Measurements from ENCODE around the gene GRIK3.

The GRIK3 gene

DNA sequence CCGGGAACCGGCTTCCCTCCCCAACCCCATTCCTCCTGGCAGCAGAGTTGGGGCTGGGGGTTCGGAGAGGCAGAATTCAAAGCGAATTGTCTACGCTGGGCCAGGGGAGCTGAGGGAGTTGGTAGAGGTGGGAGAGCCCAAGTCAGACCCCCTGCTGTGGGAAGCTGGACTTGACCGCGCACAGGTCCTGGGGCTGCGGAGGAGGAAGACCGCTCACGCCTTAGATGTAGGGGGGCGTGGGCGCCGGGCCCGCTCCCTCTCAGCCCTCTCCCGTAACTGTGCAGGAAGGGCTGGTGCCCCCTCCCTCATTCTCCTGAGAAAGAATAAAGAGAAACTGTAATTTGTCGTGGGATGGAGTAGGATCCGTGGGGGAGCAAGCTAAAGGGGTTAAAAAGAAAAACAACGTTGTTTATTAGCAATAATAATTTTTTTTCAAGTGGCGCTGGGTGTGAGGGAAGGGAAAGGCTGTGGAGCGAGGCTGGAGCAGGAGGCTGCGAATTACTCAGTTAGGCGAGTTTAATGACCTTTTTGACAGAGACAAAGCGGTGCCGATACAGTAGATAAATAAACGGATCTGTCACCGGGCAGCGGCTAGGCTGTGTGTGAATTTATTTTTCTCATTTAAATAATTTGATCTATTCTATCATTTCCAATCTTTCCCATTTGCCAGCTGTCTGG is 838 bp upstream of the GRIK3 start:
- peaks cover 69 to 76% of the 10 kb centered on the region in 2 donors for H3K27me3 ChIP-seq (ENCODE audit: control insufficient read depth in 1 of 2, insufficient read depth in 2 of 2, low read length in 2 of 2)

GRCh38 chr1:37033355-37034101 is 787 bp downstream of the GRIK3 start:
- no peaks in the 10 kb centered on the region for H3K9me3 ChIP-seq (ENCODE audit: control insufficient read depth in 2 of 2, low read length in 2 of 2)
- peaks cover 67 to 69% of the 10 kb centered on the region in 2 donors for H3K27me3 ChIP-seq (ENCODE audit: control insufficient read depth in 1 of 2, insufficient read depth in 2 of 2, low read length in 2 of 2)
- no peak overlapping the region for H3K9ac ChIP-seq (ENCODE audit: low read length in 2 of 2)
- no peak overlapping the region for H3K27ac ChIP-seq (ENCODE audit: low read length)
- no peak overlapping the region for H3K4me3 ChIP-seq (ENCODE audit: low read length in 2 of 2)
- H3K36me3 ChIP-seq (ENCODE audit: control insufficient read depth in 2 of 2, insufficient read depth in 2 of 2, low read length in 2 of 2) = no peaks in the 10 kb centered on the region
- peaks cover 7% of the 10 kb centered on the region for H3K4me1 ChIP-seq (ENCODE audit: control insufficient read depth, insufficient read depth, low read length)

More for the DNA sequence above, 838 bp upstream of the GRIK3 start:
- peaks cover 7% of the 10 kb centered on the region for H3K4me1 ChIP-seq (ENCODE audit: control insufficient read depth, insufficient read depth, low read length)
- H3K27ac ChIP-seq (ENCODE audit: low read length) = no peak overlapping the region
- no peaks in the 10 kb centered on the region for H3K36me3 ChIP-seq (ENCODE audit: control insufficient read depth in 2 of 2, insufficient read depth in 2 of 2, low read length in 2 of 2)
- no peaks in the 10 kb centered on the region for H3K9me3 ChIP-seq (ENCODE audit: control insufficient read depth in 2 of 2, low read length in 2 of 2)
- no peak overlapping the region for H3K9ac ChIP-seq (ENCODE audit: low read length in 2 of 2)
- H3K4me3 ChIP-seq (ENCODE audit: low read length in 2 of 2) = no peak overlapping the region

- no peak overlapping the region for H3K9ac ChIP-seq (ENCODE audit: low read length in 2 of 2)
- H3K27ac ChIP-seq (ENCODE audit: low read length) = no peak overlapping the region
- no peaks in the 10 kb centered on the region for H3K36me3 ChIP-seq (ENCODE audit: control insufficient read depth in 2 of 2, insufficient read depth in 2 of 2, low read length in 2 of 2)
- H3K4me1 ChIP-seq (ENCODE audit: control insufficient read depth, insufficient read depth, low read length) = peaks cover 7% of the 10 kb centered on the region
- peak overlapping the region in 1 of 2 donors; percentile 35 for H3K4me3 ChIP-seq (ENCODE audit: low read length in 2 of 2)
- no peaks in the 10 kb centered on the region for H3K9me3 ChIP-seq (ENCODE audit: control insufficient read depth in 2 of 2, low read length in 2 of 2)
- peaks cover 66 to 69% of the 10 kb centered on the region in 2 donors for H3K27me3 ChIP-seq (ENCODE audit: control insufficient read depth in 1 of 2, insufficient read depth in 2 of 2, low read length in 2 of 2)
Measured at GRCh38 chr1:37032660-37033354, 1.5 kb downstream of the GRIK3 start.

DNA sequence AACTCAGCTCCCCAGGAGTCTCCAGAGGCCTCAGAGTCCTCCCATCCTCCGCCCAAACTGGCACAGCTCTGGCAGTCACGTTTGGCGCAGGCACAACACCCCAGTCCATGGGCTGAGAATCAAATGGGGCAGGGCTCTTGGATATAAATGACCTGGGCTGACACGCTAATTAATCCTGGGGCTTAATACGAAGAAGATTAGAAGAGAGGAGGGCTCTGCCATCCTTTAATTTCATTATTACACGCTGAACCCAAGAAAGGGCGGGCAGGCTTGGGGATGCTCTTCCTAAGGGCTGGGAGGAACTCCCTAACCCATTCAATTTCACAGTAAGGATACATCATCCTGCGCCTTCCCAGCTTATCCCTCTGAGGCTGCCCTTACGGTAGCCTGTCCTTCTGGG is 2.4 kb downstream of the GRIK3 start:
- Histone ChIP-seq H3K9me3 (ENCODE audit: control insufficient read depth in 2 of 2, low read length in 2 of 2) (no peaks in the 10 kb centered on the region), H3K9ac (ENCODE audit: low read length in 2 of 2) (no peak overlapping the region), H3K4me3 (ENCODE audit: low read length in 2 of 2) (no peak overlapping the region), H3K27ac (ENCODE audit: low read length) (no peak overlapping the region), H3K27me3 (ENCODE audit: control insufficient read depth in 1 of 2, insufficient read depth in 2 of 2, low read length in 2 of 2) (peaks cover 61 to 65% of the 10 kb centered on the region in 2 donors), H3K36me3 (ENCODE audit: control insufficient read depth in 2 of 2, insufficient read depth in 2 of 2, low read length in 2 of 2) (no peaks in the 10 kb centered on the region), H3K4me1 (ENCODE audit: control insufficient read depth, insufficient read depth, low read length) (peaks cover 7% of the 10 kb centered on the region)

DNA sequence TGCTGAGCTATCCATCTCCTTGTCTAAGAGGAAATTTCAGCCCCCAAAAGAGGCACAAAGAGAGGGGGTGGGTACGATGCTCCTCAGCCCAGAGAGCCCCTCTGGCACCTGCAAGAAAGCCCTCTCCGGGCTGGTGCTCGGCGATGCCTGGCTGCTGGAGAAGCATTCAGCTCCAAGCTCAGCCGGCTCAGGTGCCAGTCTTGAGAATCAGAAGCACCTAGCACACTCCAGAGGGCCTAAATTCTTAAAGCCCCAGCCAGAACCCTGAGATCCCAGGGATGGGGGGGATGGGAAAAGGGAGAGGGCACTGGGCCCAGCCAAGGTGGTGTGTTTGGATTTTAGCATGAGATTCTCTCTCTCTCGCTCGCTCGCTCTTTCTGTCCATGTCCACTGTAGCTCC is 2.9 kb downstream of the GRIK3 start:
- H3K4me3 ChIP-seq (ENCODE audit: low read length in 2 of 2) = no peak overlapping the region
- H3K27me3 ChIP-seq (ENCODE audit: control insufficient read depth in 1 of 2, insufficient read depth in 2 of 2, low read length in 2 of 2) = peaks cover 57 to 61% of the 10 kb centered on the region in 2 donors
- H3K27ac ChIP-seq (ENCODE audit: low read length) = no peak overlapping the region
- H3K9me3 ChIP-seq (ENCODE audit: control insufficient read depth in 2 of 2, low read length in 2 of 2) = no peaks in the 10 kb centered on the region
- peaks cover 7% of the 10 kb centered on the region for H3K4me1 ChIP-seq (ENCODE audit: control insufficient read depth, insufficient read depth, low read length)
- H3K9ac ChIP-seq (ENCODE audit: low read length in 2 of 2) = no peak overlapping the region
- no peaks in the 10 kb centered on the region for H3K36me3 ChIP-seq (ENCODE audit: control insufficient read depth in 2 of 2, insufficient read depth in 2 of 2, low read length in 2 of 2)

- H3K9ac ChIP-seq (ENCODE audit: low read length in 2 of 2) = no peak overlapping the region
- H3K4me1 ChIP-seq (ENCODE audit: control insufficient read depth, insufficient read depth, low read length) = peaks cover 6% of the 10 kb centered on the region
- no peaks in the 10 kb centered on the region for H3K9me3 ChIP-seq (ENCODE audit: control insufficient read depth in 2 of 2, low read length in 2 of 2)
- H3K36me3 ChIP-seq (ENCODE audit: control insufficient read depth in 2 of 2, insufficient read depth in 2 of 2, low read length in 2 of 2) = no peaks in the 10 kb centered on the region
- no peak overlapping the region for H3K27ac ChIP-seq (ENCODE audit: low read length)
- peaks cover 43% of the 10 kb centered on the region in 2 donors for H3K27me3 ChIP-seq (ENCODE audit: control insufficient read depth in 1 of 2, insufficient read depth in 2 of 2, low read length in 2 of 2)
- H3K4me3 ChIP-seq (ENCODE audit: low read length in 2 of 2) = no peak overlapping the region
Measured at GRCh38 chr1:37028981-37029617, 5.2 kb downstream of the GRIK3 start.

GRCh38 chr1:37021502-37021901 is 12.8 kb downstream of the GRIK3 start:
- H3K27me3 ChIP-seq (ENCODE audit: control insufficient read depth in 1 of 2, insufficient read depth in 2 of 2, low read length in 2 of 2) = peaks cover 2 to 10% of the 10 kb centered on the region in 2 donors
- H3K4me1 ChIP-seq (ENCODE audit: control insufficient read depth, insufficient read depth, low read length) = no peaks in the 10 kb centered on the region
- H3K9ac ChIP-seq (ENCODE audit: low read length in 2 of 2) = no peak overlapping the region
- no peak overlapping the region for H3K27ac ChIP-seq (ENCODE audit: low read length)
- H3K36me3 ChIP-seq (ENCODE audit: control insufficient read depth in 2 of 2, insufficient read depth in 2 of 2, low read length in 2 of 2) = no peaks in the 10 kb centered on the region
- H3K9me3 ChIP-seq (ENCODE audit: control insufficient read depth in 2 of 2, low read length in 2 of 2) = no peaks in the 10 kb centered on the region
- H3K4me3 ChIP-seq (ENCODE audit: low read length in 2 of 2) = no peak overlapping the region

- Histone ChIP-seq H3K27ac (ENCODE audit: low read length) (no peak overlapping the region), H3K27me3 (ENCODE audit: control insufficient read depth in 1 of 2, insufficient read depth in 2 of 2, low read length in 2 of 2) (peaks cover 2 to 12% of the 10 kb centered on the region in 2 donors), H3K36me3 (ENCODE audit: control insufficient read depth in 2 of 2, insufficient read depth in 2 of 2, low read length in 2 of 2) (no peaks in the 10 kb centered on the region), H3K9ac (ENCODE audit: low read length in 2 of 2) (no peak overlapping the region), H3K4me1 (ENCODE audit: control insufficient read depth, insufficient read depth, low read length) (no peaks in the 10 kb centered on the region), H3K9me3 (ENCODE audit: control insufficient read depth in 2 of 2, low read length in 2 of 2) (no peaks in the 10 kb centered on the region), H3K4me3 (ENCODE audit: low read length in 2 of 2) (no peak overlapping the region)
Measured at GRCh38 chr1:37020653-37021277, 13.6 kb downstream of the GRIK3 start.

DNA sequence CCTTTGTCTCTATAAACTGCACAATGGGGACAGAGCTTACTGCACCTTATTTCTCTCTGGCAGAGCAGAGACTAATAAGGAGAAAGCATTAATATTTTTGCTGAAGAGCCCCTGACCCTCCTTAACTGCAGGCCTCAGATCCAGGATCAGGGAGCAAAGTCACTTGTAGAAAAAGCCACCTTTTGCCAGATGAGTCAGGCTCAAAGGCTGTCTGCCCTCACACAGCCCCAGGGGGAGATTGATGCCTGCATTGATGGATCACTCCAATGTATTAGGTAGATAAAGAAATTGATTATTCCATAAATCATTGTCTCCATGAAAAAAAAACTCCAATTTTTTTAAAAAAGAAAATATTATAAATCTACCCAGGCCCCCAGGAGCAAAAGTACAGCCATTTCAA is 15.8 kb downstream of the GRIK3 start:
- H3K9me3 ChIP-seq (ENCODE audit: control insufficient read depth in 2 of 2, low read length in 2 of 2) = no peaks in the 10 kb centered on the region
- no peak overlapping the region for H3K4me3 ChIP-seq (ENCODE audit: low read length in 2 of 2)
- H3K9ac ChIP-seq (ENCODE audit: low read length in 2 of 2) = no peak overlapping the region
- H3K36me3 ChIP-seq (ENCODE audit: control insufficient read depth in 2 of 2, insufficient read depth in 2 of 2, low read length in 2 of 2) = no peaks in the 10 kb centered on the region
- no peak overlapping the region for H3K27ac ChIP-seq (ENCODE audit: low read length)
- no peaks in the 10 kb centered on the region for H3K4me1 ChIP-seq (ENCODE audit: control insufficient read depth, insufficient read depth, low read length)
- H3K27me3 ChIP-seq (ENCODE audit: control insufficient read depth in 1 of 2, insufficient read depth in 2 of 2, low read length in 2 of 2) = peaks cover 2 to 21% of the 10 kb centered on the region in 2 donors

GRCh38 chr1:37017720-37018119 is 16.6 kb downstream of the GRIK3 start:
- H3K27ac ChIP-seq (ENCODE audit: low read length) = no peak overlapping the region

More at GRCh38 chr1:37017720-37018119, 16.6 kb downstream of the GRIK3 start:
- H3K9ac ChIP-seq (ENCODE audit: low read length in 2 of 2) = no peak overlapping the region
- no peaks in the 10 kb centered on the region for H3K4me1 ChIP-seq (ENCODE audit: control insufficient read depth, insufficient read depth, low read length)
- no peaks in the 10 kb centered on the region for H3K36me3 ChIP-seq (ENCODE audit: control insufficient read depth in 2 of 2, insufficient read depth in 2 of 2, low read length in 2 of 2)
- H3K27me3 ChIP-seq (ENCODE audit: control insufficient read depth in 1 of 2, insufficient read depth in 2 of 2, low read length in 2 of 2) = peaks cover 2 to 21% of the 10 kb centered on the region in 2 donors
- no peak overlapping the region for H3K4me3 ChIP-seq (ENCODE audit: low read length in 2 of 2)
- H3K9me3 ChIP-seq (ENCODE audit: control insufficient read depth in 2 of 2, low read length in 2 of 2) = no peaks in the 10 kb centered on the region
